Measurements from ENCODE around the gene LRP1B.

DNA sequence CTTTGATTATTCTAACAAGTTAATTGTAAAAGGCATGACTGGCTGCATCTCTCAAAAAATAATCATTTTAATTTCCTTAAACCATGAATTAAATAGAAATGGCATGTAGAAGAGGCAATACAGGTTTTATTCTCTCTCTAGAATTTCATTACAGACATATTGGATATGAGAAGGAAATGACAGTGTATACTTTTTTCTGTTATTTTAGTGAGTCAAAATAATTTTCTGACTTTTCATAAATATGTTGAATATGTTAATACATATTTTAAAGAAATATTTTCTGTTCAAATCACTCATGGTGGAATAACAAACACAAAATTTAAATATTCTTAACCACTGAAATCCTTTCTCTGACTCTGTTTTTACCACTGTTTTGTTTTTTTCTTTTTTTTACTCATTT lies 510.4 kb downstream of the LRP1B start:
- TF ChIP-seq SIRT6 (IDR thresholded peaks at IDR 0.05; ENCODE audit: low read length): no peak
- no peak for TF ChIP-seq CTCF (IDR thresholded peaks at IDR 0.05; ENCODE audit: control extremely low read depth in 1 of 3, insufficient read depth in 1 of 3, low read depth in 1 of 3, low read length in 3 of 3)
- TF ChIP-seq USF2 (IDR thresholded peaks at IDR 0.05; ENCODE audit: low read length): no peak
- no peak for TF ChIP-seq POLR2AphosphoS5 (IDR thresholded peaks at IDR 0.05; ENCODE audit: low read depth, low read length)
- no peak for TF ChIP-seq EZH2 (IDR thresholded peaks at IDR 0.05; ENCODE audit: low read depth, low read length, severe bottlenecking)
- TF ChIP-seq SIN3A (conservative IDR thresholded peaks at IDR 0.05 in 1 of 2, IDR thresholded peaks at IDR 0.05 in 1 of 2; ENCODE audit: low read depth in 1 of 2, low read length in 2 of 2): no peak
- TF ChIP-seq EP300 (IDR thresholded peaks at IDR 0.05; ENCODE audit: borderline replicate concordance in 1 of 2, low read depth in 2 of 2, low read length in 2 of 2): no peak
- TF ChIP-seq CHD1 (IDR thresholded peaks at IDR 0.05; ENCODE audit: low read depth, low read length): no peak
- TF ChIP-seq, protein P1, sequence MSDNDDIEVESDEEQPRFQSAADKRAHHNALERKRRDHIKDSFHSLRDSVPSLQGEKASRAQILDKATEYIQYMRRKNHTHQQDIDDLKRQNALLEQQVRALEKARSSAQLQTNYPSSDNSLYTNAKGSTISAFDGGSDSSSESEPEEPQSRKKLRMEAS (IDR thresholded peaks at IDR 0.05): no peak
- TF ChIP-seq FOSL1 (IDR thresholded peaks at IDR 0.05; ENCODE audit: insufficient read depth, low read depth, low read length): no peak
- TF ChIP-seq, protein P2, sequence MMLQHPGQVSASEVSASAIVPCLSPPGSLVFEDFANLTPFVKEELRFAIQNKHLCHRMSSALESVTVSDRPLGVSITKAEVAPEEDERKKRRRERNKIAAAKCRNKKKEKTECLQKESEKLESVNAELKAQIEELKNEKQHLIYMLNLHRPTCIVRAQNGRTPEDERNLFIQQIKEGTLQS (IDR thresholded peaks at IDR 0.05; ENCODE audit: insufficient read depth, low read depth, low read length): no peak
- TF ChIP-seq ATF2 (IDR thresholded peaks at IDR 0.05; ENCODE audit: low read length): no peak
- TF ChIP-seq NRF1 (IDR thresholded peaks at IDR 0.05; ENCODE audit: low read depth, low read length): no peak

Data from H1 (cell line).